T-helper 1 cell (primary cell): ENCODE measurements around the gene STRADB.
"Not testable (repeated sequence)": the region's sequence is repeated elsewhere in the genome, so short reads cannot be mapped to it uniquely, and the experiment has no call there.

Experiments
- DNase-seq, 5 donors: peaks; one replicate each; pipeline ENCODE4 v3.0.0-alpha.2; 2012 to 2020

STRADB gene

GRCh38 chr2:201470821-201471731, 19.5 kb downstream of the STRADB start:
- peak in 1 of 5 donors; percentile 17 for DNase-seq

- DNase-seq = no peak
Measured at GRCh38 chr2:201471732-201472393, 20.3 kb downstream of the STRADB start.

GRCh38 chr2:201472411-201472810, 20.9 kb downstream of the STRADB start:
- no peak for DNase-seq

GRCh38 chr2:201482543-201482942, 31.0 kb downstream of the STRADB start:
- DNase-seq = no peak

GRCh38 chr2:201483342-201483741, 31.8 kb downstream of the STRADB start:
- DNase-seq = no peak

- not testable (repeated sequence) for DNase-seq
Measured at GRCh38 chr2:201483758-201484157, 32.2 kb downstream of the STRADB start.

- DNase-seq = no peak
Measured at GRCh38 chr2:201484805-201485204, 33.3 kb downstream of the STRADB start.

GRCh38 chr2:201490291-201490690, 38.8 kb downstream of the STRADB start:
- no peak for DNase-seq

- no peak for DNase-seq
Measured at GRCh38 chr2:201496785-201497184, 45.2 kb downstream of the STRADB start.

- DNase-seq = no peak
Measured at GRCh38 chr2:201500534-201500933, 49.0 kb downstream of the STRADB start.

GRCh38 chr2:201502713-201503112, 51.2 kb downstream of the STRADB start:
- DNase-seq = no peak

GRCh38 chr2:201507725-201508124, 56.2 kb downstream of the STRADB start:
- no peak for DNase-seq

- DNase-seq = no peak
Measured at GRCh38 chr2:201513271-201513670, 61.7 kb downstream of the STRADB start.

GRCh38 chr2:201515573-201516246, 64.2 kb downstream of the STRADB start:
- no peak for DNase-seq

- no peak for DNase-seq
Measured at GRCh38 chr2:201517094-201517493, 65.6 kb downstream of the STRADB start.

- no peak for DNase-seq
Measured at GRCh38 chr2:201520201-201520600, 68.7 kb downstream of the STRADB start.

GRCh38 chr2:201522965-201523364, 71.4 kb downstream of the STRADB start:
- DNase-seq = no peak

- DNase-seq = no peak
Measured at GRCh38 chr2:201523506-201523905, 72.0 kb downstream of the STRADB start.
